ENCODE measurements around the gene KCTD5.

- TF ChIP-seq CTCF (IDR thresholded peaks at IDR 0.05; ENCODE audit: borderline replicate concordance, extremely low read depth, low read length, poor library complexity, severe bottlenecking), result no peak
- TF ChIP-seq EZH2 (IDR thresholded peaks at IDR 0.05; ENCODE audit: borderline replicate concordance, low read depth, low read length, severe bottlenecking), result no peak
Measured at GRCh38 chr16:2737238-2737605, 54.9 kb downstream of the KCTD5 start.

Measured in DND-41 (cell line).